Measurements from ENCODE around the gene NXT1. TPM values are rescaled to one million over a fixed set of nuclear protein-coding genes. Genes with fewer than 3 reads are reported as not detected.

The NXT1 gene
- polyA plus RNA-seq, 1 of the 3 experiments (the other 2 are of a cell fraction) = 28.2 TPM

DNA sequence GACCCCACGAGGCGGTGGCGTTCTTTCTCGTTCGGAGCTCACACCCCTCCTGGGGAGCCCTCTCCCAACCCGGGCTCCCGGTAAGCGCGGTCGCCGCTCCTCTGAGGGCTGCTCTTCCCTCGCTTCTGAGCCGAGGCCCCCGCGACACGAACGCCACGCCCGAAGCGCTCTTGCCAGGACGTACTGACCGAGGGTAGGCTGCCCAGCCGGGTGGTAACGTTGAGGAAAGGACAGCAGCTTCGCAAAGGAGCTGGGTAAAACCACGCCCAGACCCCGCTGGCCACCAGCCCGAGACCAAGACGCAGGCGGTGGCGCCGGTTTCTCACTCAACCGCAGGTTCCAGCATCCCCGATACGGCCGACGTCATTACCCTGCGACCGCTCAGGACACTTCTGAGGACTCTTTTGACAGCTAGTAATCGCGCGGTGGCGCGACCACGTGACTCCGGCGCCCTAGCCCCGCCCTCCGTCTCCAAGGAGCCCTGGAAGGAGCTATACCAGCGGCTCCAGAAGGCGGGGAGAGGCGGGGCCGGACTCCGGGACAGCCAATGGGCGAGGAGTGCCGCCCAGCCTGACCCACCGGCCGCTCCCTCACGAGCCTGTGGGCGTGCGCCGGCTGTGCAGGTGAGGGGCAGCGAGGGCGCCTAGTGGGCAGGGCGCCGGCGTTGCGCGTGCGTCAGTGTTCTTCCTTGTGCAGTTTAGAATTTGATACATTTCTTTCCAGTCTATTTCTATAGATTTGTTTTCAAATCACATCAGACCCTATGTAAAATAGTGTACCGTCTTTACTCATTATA, 7.4 kb downstream of the NXT1 start (continued):
- TF ChIP-seq, protein P1, sequence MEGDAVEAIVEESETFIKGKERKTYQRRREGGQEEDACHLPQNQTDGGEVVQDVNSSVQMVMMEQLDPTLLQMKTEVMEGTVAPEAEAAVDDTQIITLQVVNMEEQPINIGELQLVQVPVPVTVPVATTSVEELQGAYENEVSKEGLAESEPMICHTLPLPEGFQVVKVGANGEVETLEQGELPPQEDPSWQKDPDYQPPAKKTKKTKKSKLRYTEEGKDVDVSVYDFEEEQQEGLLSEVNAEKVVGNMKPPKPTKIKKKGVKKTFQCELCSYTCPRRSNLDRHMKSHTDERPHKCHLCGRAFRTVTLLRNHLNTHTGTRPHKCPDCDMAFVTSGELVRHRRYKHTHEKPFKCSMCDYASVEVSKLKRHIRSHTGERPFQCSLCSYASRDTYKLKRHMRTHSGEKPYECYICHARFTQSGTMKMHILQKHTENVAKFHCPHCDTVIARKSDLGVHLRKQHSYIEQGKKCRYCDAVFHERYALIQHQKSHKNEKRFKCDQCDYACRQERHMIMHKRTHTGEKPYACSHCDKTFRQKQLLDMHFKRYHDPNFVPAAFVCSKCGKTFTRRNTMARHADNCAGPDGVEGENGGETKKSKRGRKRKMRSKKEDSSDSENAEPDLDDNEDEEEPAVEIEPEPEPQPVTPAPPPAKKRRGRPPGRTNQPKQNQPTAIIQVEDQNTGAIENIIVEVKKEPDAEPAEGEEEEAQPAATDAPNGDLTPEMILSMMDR (IDR thresholded peaks at IDR 0.05) = peak; percentile 13; the same call in 1 of the 2 replicates
- no peak for TF ChIP-seq TEAD4 (IDR thresholded peaks at IDR 0.05; ENCODE audit: borderline replicate concordance, insufficient read depth)
- TF ChIP-seq POLR2AphosphoS5 (IDR thresholded peaks at IDR 0.05; ENCODE audit: low read depth, low read length) = peak; percentile 57; the same call in 1 of the 2 replicates
- no peak for TF ChIP-seq GATA2 (CRISPR knock-in tag; IDR thresholded peaks at IDR 0.05)
- TF ChIP-seq GABPA (IDR thresholded peaks at IDR 0.05; ENCODE audit: low read depth) = no peak
- TF ChIP-seq TCF12 (IDR thresholded peaks at IDR 0.05) = no peak
- TF ChIP-seq, protein P2, sequence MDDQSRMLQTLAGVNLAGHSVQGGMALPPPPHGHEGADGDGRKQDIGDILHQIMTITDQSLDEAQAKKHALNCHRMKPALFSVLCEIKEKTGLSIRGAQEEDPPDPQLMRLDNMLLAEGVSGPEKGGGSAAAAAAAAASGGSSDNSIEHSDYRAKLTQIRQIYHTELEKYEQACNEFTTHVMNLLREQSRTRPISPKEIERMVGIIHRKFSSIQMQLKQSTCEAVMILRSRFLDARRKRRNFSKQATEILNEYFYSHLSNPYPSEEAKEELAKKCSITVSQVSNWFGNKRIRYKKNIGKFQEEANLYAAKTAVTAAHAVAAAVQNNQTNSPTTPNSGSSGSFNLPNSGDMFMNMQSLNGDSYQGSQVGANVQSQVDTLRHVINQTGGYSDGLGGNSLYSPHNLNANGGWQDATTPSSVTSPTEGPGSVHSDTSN (IDR thresholded peaks at IDR 0.05) = peak; percentile 80
- TF ChIP-seq, protein P3, sequence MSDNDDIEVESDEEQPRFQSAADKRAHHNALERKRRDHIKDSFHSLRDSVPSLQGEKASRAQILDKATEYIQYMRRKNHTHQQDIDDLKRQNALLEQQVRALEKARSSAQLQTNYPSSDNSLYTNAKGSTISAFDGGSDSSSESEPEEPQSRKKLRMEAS (IDR thresholded peaks at IDR 0.05; ENCODE audit: low read depth) = peak; percentile 67
- 0 out of 2 replicates have a peak, but pooled peaks have one; percentile 33 for TF ChIP-seq ELF1 (IDR thresholded peaks at IDR 0.05)
- no peak for TF ChIP-seq RAD21 (IDR thresholded peaks at IDR 0.05; ENCODE audit: low read length)

DNA sequence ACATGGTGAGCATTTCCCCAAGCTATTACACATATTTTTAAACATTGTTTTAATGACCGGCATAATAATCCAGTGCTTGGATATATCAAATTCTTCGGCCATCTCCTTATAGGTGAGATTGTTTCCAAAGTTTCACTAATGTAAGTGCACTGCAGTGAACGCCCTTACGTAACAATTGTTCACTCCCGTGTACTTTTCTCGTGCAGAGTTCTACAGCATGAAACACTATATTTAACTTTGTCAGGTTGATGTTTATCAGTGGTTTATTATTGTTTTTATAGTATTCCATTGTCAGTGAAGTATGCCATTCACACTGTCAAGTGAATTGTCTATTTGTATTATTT, 7.9 kb downstream of the NXT1 start:
- ChIA-PET CTCF (interaction anchor here (1.0 to 1.8 kb wide), 3 partner anchors 9 to 89 kb away, joined by 3 to 8 read pairs (median 5); partner anchors contain the start of gene NXT1), POLR2A (interaction anchor here (0.8 to 1.1 kb wide), 2 partner anchors 8 to 9 kb away, joined by 5 read pairs; partner anchors contain the start of gene NXT1)
- 16% methylated on average over 6 of the region's 6 CpGs for WGBS (ENCODE audit: low lambda C conversion rate)

More for the DNA sequence above, 7.9 kb downstream of the NXT1 start:
- no peak for DNase-seq
- Histone ChIP-seq H3K4me3 (ENCODE audit: low read depth in 2 of 2, low read length in 1 of 2) (peak overlapping the region; percentile 70 to 77), H3K4me2 (peak overlapping the region; percentile 69), H3K36me3 (replicated peaks in 1 of 2; ENCODE audit: control insufficient read depth in 1 of 2, insufficient read depth in 2 of 2, low read length in 1 of 2) (peaks cover 16 to 28% of the 10 kb centered on the region in 2 experiments), H3K79me2 (ENCODE audit: insufficient read depth) (peaks cover 37% of the 10 kb centered on the region), H3K9ac (peak overlapping the region; percentile 13; the same call in 1 of the 2 replicates), H4K20me1 (ENCODE audit: insufficient read depth) (peaks cover 10% of the 10 kb centered on the region), H3K9me3 (no peaks in the 10 kb centered on the region), H3F3A (replicated peaks; ENCODE audit: insufficient read depth) (peaks cover 17% of the 10 kb centered on the region), H2AFZ (ENCODE audit: low read depth) (peak overlapping the region; percentile 71; the same call in 1 of the 2 replicates), H3K27ac (ENCODE audit: low read depth in 2 of 2, low read length in 1 of 2) (peak overlapping the region; percentile 50 to 82; a peak in 3 of 4 replicates), H3K27me3 (ENCODE audit: insufficient read depth) (no peaks in the 10 kb centered on the region), H3K9me2 (no peaks in the 10 kb centered on the region), H3K4me1 (ENCODE audit: control insufficient read depth in 1 of 2, insufficient read depth in 2 of 2, low read depth in 1 of 2, low read length in 1 of 2) (peaks cover 6 to 24% of the 10 kb centered on the region in 2 experiments; a peak in 3 of 4 replicates)
- TF ChIP-seq JUND (IDR thresholded peaks at IDR 0.05) (no peak), MXI1 (IDR thresholded peaks at IDR 0.05; ENCODE audit: low read depth, low read length) (no peak), GABPA (IDR thresholded peaks at IDR 0.05; ENCODE audit: low read depth) (no peak), RAD21 (IDR thresholded peaks at IDR 0.05; ENCODE audit: low read length) (no peak), NRF1 (IDR thresholded peaks at IDR 0.05; ENCODE audit: low read depth, low read length) (no peak), EP300 (IDR thresholded peaks at IDR 0.05; ENCODE audit: borderline replicate concordance in 1 of 2, low read depth in 1 of 2, low read length in 1 of 2) (no peak), GATA2 (CRISPR knock-in tag; IDR thresholded peaks at IDR 0.05) (no peak), YY1 (IDR thresholded peaks at IDR 0.05; ENCODE audit: low read depth) (no peak)
- TF ChIP-seq, protein P3 (IDR thresholded peaks at IDR 0.05; ENCODE audit: low read depth) = no peak
- TF ChIP-seq, protein P4, sequence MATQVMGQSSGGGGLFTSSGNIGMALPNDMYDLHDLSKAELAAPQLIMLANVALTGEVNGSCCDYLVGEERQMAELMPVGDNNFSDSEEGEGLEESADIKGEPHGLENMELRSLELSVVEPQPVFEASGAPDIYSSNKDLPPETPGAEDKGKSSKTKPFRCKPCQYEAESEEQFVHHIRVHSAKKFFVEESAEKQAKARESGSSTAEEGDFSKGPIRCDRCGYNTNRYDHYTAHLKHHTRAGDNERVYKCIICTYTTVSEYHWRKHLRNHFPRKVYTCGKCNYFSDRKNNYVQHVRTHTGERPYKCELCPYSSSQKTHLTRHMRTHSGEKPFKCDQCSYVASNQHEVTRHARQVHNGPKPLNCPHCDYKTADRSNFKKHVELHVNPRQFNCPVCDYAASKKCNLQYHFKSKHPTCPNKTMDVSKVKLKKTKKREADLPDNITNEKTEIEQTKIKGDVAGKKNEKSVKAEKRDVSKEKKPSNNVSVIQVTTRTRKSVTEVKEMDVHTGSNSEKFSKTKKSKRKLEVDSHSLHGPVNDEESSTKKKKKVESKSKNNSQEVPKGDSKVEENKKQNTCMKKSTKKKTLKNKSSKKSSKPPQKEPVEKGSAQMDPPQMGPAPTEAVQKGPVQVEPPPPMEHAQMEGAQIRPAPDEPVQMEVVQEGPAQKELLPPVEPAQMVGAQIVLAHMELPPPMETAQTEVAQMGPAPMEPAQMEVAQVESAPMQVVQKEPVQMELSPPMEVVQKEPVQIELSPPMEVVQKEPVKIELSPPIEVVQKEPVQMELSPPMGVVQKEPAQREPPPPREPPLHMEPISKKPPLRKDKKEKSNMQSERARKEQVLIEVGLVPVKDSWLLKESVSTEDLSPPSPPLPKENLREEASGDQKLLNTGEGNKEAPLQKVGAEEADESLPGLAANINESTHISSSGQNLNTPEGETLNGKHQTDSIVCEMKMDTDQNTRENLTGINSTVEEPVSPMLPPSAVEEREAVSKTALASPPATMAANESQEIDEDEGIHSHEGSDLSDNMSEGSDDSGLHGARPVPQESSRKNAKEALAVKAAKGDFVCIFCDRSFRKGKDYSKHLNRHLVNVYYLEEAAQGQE (IDR thresholded peaks at IDR 0.05; ENCODE audit: low read depth, low read length) = no peak
- TF ChIP-seq, protein P5, sequence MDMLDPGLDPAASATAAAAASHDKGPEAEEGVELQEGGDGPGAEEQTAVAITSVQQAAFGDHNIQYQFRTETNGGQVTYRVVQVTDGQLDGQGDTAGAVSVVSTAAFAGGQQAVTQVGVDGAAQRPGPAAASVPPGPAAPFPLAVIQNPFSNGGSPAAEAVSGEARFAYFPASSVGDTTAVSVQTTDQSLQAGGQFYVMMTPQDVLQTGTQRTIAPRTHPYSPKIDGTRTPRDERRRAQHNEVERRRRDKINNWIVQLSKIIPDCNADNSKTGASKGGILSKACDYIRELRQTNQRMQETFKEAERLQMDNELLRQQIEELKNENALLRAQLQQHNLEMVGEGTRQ (IDR thresholded peaks at IDR 0.05; ENCODE audit: borderline replicate concordance, low read depth, low read length) = no peak
- TF ChIP-seq, protein P6, sequence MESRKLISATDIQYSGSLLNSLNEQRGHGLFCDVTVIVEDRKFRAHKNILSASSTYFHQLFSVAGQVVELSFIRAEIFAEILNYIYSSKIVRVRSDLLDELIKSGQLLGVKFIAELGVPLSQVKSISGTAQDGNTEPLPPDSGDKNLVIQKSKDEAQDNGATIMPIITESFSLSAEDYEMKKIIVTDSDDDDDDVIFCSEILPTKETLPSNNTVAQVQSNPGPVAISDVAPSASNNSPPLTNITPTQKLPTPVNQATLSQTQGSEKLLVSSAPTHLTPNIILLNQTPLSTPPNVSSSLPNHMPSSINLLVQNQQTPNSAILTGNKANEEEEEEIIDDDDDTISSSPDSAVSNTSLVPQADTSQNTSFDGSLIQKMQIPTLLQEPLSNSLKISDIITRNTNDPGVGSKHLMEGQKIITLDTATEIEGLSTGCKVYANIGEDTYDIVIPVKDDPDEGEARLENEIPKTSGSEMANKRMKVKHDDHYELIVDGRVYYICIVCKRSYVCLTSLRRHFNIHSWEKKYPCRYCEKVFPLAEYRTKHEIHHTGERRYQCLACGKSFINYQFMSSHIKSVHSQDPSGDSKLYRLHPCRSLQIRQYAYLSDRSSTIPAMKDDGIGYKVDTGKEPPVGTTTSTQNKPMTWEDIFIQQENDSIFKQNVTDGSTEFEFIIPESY (IDR thresholded peaks at IDR 0.05; ENCODE audit: borderline replicate concordance, low read depth) = no peak

Data from SK-N-SH (cell line).